ENCODE results near the gene DUSP10.

The DUSP10 gene

DNA sequence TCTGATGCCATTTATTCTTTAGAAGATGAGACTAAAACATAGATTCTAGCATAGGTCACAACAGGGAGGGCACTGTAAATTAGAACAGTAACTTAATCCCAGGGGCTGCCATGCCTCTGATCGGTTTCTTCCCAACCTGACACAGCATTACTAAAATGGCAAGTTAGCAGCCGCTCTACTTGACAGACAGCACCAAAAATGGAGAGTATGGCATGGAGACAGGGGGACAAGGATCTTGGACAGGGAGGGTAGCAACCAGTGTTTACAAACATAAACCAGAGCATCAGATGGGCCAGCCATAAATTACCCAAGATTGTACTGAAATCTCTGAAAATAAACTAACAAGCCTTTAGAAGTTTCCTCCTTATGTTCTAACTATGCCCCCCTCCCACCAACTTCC lies 5.9 kb downstream of the DUSP10 start:
- DNase-seq (ENCODE audit: insufficient read length, low spot score) (no peak), FAIRE-seq (no peak)

DNA sequence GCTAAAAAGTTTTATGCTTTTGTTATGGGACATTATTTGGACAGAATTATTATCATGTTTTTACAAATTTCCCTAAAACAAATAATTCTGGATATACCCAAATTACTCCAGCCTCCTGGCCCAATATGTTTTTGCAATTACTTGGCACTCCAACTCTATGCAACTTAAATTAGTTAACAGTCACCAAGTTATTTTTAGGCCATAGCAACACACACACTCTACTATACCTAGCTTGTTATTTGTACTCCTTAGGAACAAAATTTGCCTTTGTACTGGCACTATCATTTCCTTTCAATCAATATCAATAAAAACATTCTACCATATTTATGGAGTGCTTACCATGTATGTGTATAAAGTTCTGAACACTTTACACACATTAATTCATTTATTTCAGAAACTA lies 7.7 kb downstream of the DUSP10 start:
- peak; percentile 78 for FAIRE-seq

DNA sequence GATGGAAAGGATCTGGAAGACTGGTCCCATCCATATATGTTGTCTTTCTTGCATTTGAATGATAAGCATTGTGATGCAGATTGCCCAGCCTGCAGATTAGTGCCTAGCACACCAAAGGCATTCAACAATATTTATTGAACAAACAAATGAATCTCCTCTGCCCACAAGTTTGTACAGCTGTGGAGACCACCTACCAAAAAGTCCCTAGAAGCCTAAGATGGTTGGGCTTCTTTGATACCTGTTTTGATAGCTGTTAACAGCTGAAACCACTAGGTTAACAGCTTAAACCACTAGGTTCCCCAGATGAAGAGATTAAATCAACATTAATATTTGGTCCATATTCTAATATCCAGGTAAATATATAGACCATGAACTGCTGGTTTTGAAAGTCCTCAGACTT lies 9.8 kb downstream of the DUSP10 start:
- DNase-seq (ENCODE audit: insufficient read length, low spot score) (no peak), FAIRE-seq (peak; percentile 74)

More for the DNA sequence above, 7.7 kb downstream of the DUSP10 start:
- no peak for DNase-seq (ENCODE audit: insufficient read length, low spot score)

DNA sequence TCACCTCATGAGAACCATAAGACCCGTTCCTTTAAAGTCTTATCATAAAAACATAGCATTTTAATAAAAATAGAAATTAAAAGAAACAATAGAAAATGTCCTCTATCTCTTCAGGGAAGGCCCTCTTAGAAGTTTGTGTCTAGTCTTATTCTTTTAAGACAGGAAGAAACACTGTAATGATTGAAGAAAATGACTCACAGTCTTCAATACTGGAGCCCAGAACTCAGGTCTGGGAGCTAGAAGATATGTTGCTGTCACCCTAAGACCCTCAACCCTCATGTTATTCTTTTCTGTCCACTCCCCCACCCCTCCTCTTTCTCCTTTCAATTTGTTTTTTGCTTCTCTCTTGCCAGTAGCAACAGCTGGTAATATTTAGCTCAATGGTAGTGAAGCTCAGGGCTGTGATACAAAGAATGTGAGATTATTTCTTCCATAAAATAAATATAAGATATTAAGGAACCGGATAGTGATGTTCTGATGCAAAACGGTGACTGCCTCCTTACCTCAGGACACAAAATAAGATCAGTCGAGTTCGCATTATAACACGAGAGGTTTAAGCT lies 12.0 kb downstream of the DUSP10 start:
- FAIRE-seq = no peak

GRCh38 chr1:221728037-221728505 lies 13.8 kb downstream of the DUSP10 start:
- peak; percentile 68 for FAIRE-seq

More for the DNA sequence above, 12.0 kb downstream of the DUSP10 start:
- DNase-seq (ENCODE audit: insufficient read length, low spot score) = no peak

DNA sequence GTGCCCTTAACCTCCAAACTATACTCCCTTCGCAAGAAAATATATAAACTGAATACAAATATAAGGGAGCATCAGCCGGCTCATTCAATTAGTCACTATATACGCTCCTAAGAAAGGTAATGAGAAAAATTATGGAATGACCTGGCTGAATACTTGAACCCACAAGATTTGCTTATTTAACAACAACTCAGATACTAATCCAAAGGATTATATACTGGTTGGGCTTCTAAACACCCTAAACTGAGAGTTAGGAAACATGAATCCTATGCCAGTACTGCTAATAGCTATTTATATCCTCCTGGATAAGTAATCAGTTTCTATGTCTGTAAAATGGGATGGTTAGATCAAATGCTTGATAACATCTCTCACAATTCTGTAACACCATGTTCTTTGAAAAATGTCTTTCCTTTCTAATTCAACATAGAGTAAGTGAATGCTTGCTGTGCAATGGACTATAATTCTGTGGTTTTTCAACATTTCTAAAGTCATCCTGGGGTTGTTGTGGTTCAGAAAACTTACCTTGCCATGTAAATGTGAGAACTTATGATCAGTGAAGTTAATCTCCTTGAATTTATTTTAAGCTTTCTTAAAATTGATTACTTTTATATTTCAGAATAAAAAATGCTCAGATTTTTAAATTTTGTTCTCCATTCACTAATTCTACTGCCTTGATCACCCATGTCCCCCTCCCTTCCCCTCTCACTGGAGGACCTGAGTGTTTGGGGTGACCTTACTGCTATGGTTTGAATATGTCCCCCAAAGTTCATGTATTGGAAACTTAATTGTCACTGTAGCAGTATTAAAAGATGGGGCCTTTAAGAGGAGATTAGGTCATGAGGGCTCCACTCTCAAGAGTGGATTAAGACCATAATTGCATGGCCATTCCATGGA lies 14.5 kb downstream of the DUSP10 start:
- DNase-seq (ENCODE audit: insufficient read length, low spot score) = no peak
- peak; percentile 83 for FAIRE-seq

More at GRCh38 chr1:221728037-221728505, 13.8 kb downstream of the DUSP10 start:
- no peak for DNase-seq (ENCODE audit: insufficient read length, low spot score)

- FAIRE-seq (peak; percentile 93), DNase-seq (ENCODE audit: insufficient read length, low spot score) (no peak)
Measured at GRCh38 chr1:221725735-221726672, 15.9 kb downstream of the DUSP10 start.

DNA sequence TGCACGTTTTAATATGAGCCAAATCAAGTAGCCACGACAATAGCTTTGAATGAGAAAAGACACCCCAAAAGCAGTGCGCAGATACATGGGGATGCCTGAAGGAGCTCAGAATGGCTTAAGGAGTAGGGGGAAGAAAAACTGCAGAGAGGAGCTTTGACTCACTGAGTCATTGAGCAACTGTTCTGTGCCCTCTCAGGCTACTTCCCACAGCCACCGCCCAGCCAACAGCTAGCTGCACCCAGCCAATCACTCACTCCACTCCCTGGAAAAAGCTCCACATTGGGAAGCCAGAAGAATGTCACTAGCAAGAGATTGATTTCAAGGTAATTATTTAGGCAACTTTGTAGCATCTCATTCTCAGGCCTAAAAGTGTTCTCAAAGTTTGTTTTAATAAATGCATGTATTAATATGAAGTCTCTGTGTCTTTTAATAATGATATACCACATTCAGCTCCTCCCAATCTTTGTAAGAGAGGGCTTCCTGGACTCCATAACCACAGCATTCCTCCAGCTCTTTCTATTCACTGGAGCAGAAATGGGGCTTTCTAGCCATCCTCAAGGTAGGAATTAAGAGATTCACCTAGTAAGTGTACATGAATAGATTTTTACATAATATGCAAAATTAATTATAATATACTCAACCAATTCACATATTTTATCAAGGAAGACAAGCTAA lies 16.8 kb downstream of the DUSP10 start:
- FAIRE-seq (no peak), DNase-seq (ENCODE audit: insufficient read length, low spot score) (no peak)

GRCh38 chr1:221723848-221724236 lies 18.0 kb downstream of the DUSP10 start:
- peak; percentile 74 for FAIRE-seq
- no peak for DNase-seq (ENCODE audit: insufficient read length, low spot score)

- FAIRE-seq = peak; percentile 35
- no peak for DNase-seq (ENCODE audit: insufficient read length, low spot score)
Measured at GRCh38 chr1:221723018-221723847, 18.7 kb downstream of the DUSP10 start.

GRCh38 chr1:221722254-221723017 lies 19.5 kb downstream of the DUSP10 start:
- DNase-seq (ENCODE audit: insufficient read length, low spot score) = no peak
- peak; percentile 58 for FAIRE-seq

DNA sequence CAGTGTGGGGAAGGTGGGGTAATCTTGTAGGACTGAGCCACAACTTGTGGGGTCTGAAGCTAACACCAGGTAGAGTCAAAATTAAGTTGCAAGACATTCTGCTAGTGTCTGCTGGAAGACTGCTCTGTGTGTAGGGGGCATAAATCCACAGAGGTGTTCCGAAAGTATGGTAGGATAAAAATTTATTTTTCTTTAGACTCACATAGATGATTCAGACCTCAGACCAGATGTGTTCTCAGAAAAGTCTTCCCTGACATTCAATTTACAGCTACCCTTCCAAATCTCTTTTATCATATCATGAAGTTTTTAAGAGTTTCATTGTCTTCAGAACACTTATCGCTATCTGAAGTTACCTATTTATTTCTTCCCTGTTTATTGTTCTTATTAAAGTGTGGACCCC lies 21.3 kb downstream of the DUSP10 start:
- DNase-seq (ENCODE audit: insufficient read length, low spot score) (no peak), FAIRE-seq (no peak)

DNA sequence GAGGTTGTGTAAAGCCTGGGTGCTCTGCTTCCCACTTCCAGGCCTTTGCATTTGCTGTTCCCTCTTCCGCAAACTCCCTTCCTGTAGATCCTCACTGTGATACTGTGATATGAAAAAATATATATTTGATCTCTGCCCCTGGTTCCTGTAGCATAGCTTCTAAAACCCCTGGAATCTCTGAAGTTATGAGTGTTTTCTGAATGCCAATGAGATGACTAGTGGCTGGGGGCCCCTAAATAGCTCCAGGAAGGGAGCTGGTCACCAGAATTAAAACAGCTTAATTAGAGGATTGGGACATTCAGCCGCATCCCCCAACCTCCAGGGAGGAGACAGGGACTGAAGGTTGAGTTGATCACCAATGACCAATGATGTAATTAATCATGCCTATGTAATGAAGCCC lies 21.9 kb downstream of the DUSP10 start:
- FAIRE-seq = no peak

GRCh38 chr1:221719278-221719597 lies 22.7 kb downstream of the DUSP10 start:
- FAIRE-seq = no peak
- no peak for DNase-seq (ENCODE audit: insufficient read length, low spot score)

More for the DNA sequence above, 21.9 kb downstream of the DUSP10 start:
- DNase-seq (ENCODE audit: insufficient read length, low spot score) = no peak

GRCh38 chr1:221718381-221719277 lies 23.3 kb downstream of the DUSP10 start:
- no peak for DNase-seq (ENCODE audit: insufficient read length, low spot score)
- no peak for FAIRE-seq

DNA sequence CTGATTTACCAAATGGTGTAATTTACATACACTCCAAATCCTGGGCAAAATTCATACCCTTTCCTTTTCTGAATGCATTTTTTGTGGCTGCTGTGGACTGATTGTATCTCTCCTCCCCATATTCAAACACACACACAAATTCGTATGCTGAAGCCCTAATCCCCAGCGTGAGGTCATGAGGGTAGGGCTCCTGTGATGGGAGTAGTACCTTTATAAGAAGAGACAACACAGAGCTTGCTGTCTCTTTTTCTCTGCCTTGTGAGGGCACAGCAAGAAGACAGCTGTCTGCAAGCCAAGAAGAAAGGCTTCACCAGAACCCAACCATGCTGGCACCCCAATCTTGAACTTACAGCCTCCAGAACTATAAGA lies 24.4 kb downstream of the DUSP10 start:
- no peak for FAIRE-seq

GRCh38 chr1:221716713-221717484 lies 25.0 kb downstream of the DUSP10 start:
- DNase-seq (ENCODE audit: insufficient read length, low spot score) = no peak
- FAIRE-seq = no peak

More for the DNA sequence above, 24.4 kb downstream of the DUSP10 start:
- no peak for DNase-seq (ENCODE audit: insufficient read length, low spot score)
